AG04450 (cell line): Measurements from ENCODE around the gene CRYGN. TPM values are rescaled to one million over a fixed set of nuclear protein-coding genes. Genes with fewer than 3 reads are reported as not detected.

Experiments
- CTCF ChIA-PET: fragments of 300-600, 350-600 bp; formaldehyde crosslinking; extraction: SDS; loops from one replicate; lab custom pipeline; 2022; ENCODE audit warnings: antibody characterized with exemption, inconsistent platforms; lab: Charles Lee
- POLR2A ChIA-PET: fragments of 350-600 bp; formaldehyde crosslinking; extraction: SDS; loops from one replicate; lab custom pipeline; 2021; ENCODE audit warnings: antibody characterized with exemption, inconsistent platforms; lab: Yijun Ruan, JAX
- DNase-seq: peaks from one replicate; pipeline ENCODE4 v3.0.0-alpha.2; 2011; ENCODE audit warnings: low read depth, low spot score
- H3K27ac ChIP-seq: one replicate; pipeline ENCODE4 v1.5.1; 2012; ENCODE audit warnings: low read depth, low read length, control low read depth
- H3K27me3 ChIP-seq: one replicate; pipeline ENCODE4 v1.6.0; 2012; ENCODE audit warnings: low read length; ENCODE audit not compliant: control insufficient read depth, insufficient read depth
- H3K4me3 ChIP-seq: 2 replicates; pipeline ENCODE4 v1.5.1; 2011; ENCODE audit warnings: mild to moderate bottlenecking, low read depth, low read length, control low read depth
- H3K9me3 ChIP-seq: 2 replicates; pipeline ENCODE4 v1.5.1; 2012; ENCODE audit warnings: low read length; ENCODE audit not compliant: control insufficient read depth, insufficient read depth
- polyA plus RNA-seq: library from polyadenylated mRNA; depleted of rRNA; stranded (reverse); fragments of >200 nt; gene quantifications from 2 replicates; pipeline ENCODE4 v1.2.3, GENCODE V29; 2011
- TF ChIP-seq, protein P1 (sequence below): IDR thresholded peaks from 2 replicates; pipeline ENCODE4 v1.5.1; 2011; ENCODE audit warnings: low read depth, low read length, control low read depth, inconsistent platforms

Gene CRYGN
- polyA plus RNA-seq, 1 experiment, result not detected

DNA sequence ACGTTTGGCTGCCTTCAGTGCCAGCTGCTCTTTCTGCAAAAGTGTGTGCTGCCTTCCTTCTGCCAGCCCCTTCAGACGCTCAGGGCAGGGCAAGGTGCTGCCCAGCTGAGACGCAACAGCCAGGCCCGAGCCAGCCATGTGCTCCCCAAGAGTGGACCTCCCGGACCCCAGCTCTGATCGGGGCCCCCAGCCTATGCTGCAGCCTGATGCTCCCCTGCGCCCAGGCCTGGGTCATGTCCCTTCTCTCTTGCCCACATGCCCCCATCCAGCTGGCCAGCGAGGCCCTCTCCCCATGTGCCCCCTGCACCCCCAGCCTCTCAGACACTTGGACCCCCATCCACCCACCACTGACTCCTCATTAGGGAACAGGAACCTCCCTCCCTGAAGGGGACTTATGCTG, 47.9 kb downstream of the CRYGN start:
- ChIA-PET CTCF (interaction anchor here (0.7 kb wide), 1 partner anchor 368 kb away, joined by 4 read pairs; no protein-coding TSS in a partner anchor), POLR2A (no interaction called here)
- H3K4me3 ChIP-seq, result no peak overlapping the region
- peaks cover 1% of the 10 kb centered on the region; the same call in 1 of the 2 replicates for H3K9me3 ChIP-seq
- TF ChIP-seq, protein P1, sequence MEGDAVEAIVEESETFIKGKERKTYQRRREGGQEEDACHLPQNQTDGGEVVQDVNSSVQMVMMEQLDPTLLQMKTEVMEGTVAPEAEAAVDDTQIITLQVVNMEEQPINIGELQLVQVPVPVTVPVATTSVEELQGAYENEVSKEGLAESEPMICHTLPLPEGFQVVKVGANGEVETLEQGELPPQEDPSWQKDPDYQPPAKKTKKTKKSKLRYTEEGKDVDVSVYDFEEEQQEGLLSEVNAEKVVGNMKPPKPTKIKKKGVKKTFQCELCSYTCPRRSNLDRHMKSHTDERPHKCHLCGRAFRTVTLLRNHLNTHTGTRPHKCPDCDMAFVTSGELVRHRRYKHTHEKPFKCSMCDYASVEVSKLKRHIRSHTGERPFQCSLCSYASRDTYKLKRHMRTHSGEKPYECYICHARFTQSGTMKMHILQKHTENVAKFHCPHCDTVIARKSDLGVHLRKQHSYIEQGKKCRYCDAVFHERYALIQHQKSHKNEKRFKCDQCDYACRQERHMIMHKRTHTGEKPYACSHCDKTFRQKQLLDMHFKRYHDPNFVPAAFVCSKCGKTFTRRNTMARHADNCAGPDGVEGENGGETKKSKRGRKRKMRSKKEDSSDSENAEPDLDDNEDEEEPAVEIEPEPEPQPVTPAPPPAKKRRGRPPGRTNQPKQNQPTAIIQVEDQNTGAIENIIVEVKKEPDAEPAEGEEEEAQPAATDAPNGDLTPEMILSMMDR, result no peak
- no peak overlapping the region for H3K27ac ChIP-seq
- H3K27me3 ChIP-seq, result peaks cover 40% of the 10 kb centered on the region
- DNase-seq, result no peak

DNA sequence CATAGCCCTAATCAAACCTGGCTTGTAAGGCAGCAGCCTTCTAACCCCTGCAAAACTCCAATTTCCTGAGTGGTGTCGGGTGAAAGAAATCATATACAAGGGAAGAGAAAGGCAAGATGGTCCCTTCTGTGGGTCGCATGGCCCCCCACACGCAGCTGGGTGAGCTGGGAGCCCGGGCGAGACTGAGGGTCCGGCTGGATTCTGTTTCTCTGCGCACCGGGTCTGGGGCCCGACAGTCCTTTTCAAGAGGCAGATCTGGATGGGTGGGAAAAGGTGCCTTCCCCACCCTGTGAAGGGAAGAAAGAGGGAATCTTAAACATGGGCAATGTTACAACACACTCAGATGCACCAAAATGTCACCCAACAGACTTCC, 48.6 kb downstream of the CRYGN start:
- ChIA-PET POLR2A (no interaction called here), CTCF (no interaction called here)
- Histone ChIP-seq H3K4me3 (no peak overlapping the region), H3K27me3 (peaks cover 40% of the 10 kb centered on the region), H3K27ac (no peak overlapping the region), H3K9me3 (no peaks in the 10 kb centered on the region; the same call in 1 of the 2 replicates)
- no peak for DNase-seq
- TF ChIP-seq, protein P1, result no peak

DNA sequence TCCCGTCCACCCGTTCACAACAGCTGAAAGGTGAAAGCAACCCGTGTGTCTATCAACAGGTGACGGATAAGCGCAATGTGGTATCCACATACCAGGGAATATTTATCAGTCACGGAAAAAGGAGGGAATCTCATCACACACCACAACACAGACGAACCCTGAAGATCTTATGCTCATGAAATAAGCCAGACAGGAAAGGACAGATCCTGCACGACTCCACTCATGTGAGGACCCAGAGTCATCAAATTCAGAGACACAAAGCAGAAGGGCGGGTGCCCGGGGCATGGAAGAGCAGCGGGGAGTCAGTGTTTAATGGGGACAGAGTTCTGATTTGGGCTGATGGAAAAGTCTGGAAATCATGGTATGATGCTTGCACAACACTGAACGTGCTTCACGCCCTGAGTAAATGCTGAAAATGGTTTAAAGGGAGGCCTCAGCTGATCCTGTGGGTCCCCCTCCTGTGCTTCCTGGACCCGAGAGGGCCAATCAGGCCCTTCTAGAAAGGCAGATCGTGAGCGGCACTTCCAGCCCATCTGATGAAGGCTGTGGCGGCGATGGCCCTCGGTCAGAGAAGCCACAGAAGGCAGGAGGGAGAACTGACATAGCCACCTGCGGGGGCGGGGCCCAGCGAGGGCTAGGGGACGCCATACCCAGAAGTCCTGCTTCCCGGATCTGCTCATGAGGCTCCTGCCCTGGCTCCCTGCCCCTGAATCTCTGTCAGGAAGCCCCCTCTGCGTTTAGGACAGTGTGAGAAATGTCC, 49.2 kb downstream of the CRYGN start:
- Histone ChIP-seq H3K27me3 (peaks cover 45% of the 10 kb centered on the region), H3K27ac (no peak overlapping the region), H3K4me3 (no peak overlapping the region), H3K9me3 (no peaks in the 10 kb centered on the region; the same call in 1 of the 2 replicates)
- CTCF ChIA-PET, result interaction anchor here (0.9 kb wide), 1 partner anchor 57 kb away, joined by 3 read pairs; no protein-coding TSS in a partner anchor
- TF ChIP-seq, protein P1, result no peak
- POLR2A ChIA-PET, result no interaction called here
- DNase-seq, result no peak

DNA sequence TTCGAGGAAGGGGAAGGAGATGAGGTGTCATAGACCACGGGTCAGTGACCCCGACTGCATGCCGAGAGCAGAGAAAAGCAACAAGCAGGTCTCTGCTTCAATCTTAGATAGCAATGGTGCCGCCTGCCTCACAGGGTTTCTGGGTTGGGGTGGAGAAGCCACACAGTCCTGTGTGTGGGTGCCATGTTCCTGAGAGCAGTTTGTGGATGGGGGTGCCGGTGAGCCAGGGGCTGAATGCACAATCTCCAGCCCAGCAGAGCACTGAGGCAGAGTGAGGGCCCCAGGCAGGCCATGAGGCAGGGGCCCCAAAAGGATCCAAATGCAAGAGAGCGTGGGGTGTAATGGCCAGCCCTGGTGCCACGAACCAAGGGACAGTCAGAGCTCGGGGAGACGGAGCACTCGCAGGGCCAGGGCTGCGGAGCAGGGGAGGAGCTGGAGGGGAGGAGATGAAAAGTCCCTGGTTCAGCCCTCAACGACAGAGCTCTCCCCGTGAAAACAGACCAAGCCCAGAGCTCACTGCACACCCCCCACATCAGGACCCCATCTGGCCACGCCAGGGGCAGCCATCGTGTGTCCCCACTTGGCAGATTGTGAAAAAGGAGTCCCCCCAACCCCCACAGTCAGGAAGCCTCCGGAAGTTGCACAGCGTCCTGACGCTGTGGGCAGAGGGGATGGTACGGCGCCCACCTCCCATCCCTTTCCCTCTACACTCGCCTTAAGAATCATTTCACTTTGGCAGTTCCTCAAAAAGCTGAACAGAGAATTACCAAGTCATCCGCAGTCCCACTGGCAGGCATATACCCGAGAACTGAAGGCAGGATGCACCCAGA, 50.0 kb downstream of the CRYGN start:
- Histone ChIP-seq H3K27ac (no peak overlapping the region), H3K4me3 (no peak overlapping the region), H3K9me3 (no peaks in the 10 kb centered on the region; the same call in 1 of the 2 replicates), H3K27me3 (peaks cover 53% of the 10 kb centered on the region)
- TF ChIP-seq, protein P1, result no peak
- ChIA-PET POLR2A (no interaction called here), CTCF (interaction anchor here (0.9 kb wide), 1 partner anchor 58 kb away, joined by 3 read pairs; no protein-coding TSS in a partner anchor)
- DNase-seq, result no peak
